ENCODE measurements around the gene SP6.
A peak's percentile ranks its signal among the peaks of the same experiment; 100 is the strongest.

Gene SP6

GRCh38 chr17:47879028-47879585, 28.1 kb upstream of the SP6 start:
- no peak for DNase-seq

- DNase-seq: no peak
Observed at GRCh38 chr17:47878203-47879027, 27.5 kb upstream of the SP6 start.

GRCh38 chr17:47877368-47878034, 26.5 kb upstream of the SP6 start:
- no peak for DNase-seq

- DNase-seq: peak; percentile 80
Observed at GRCh38 chr17:47875011-47875985, 24.3 kb upstream of the SP6 start.

- DNase-seq: no peak
Observed at GRCh38 chr17:47873200-47874090, 22.5 kb upstream of the SP6 start.

GRCh38 chr17:47872651-47873161, 21.7 kb upstream of the SP6 start:
- DNase-seq: peak; percentile 59

- no peak for DNase-seq
Observed at GRCh38 chr17:47872019-47872650, 21.2 kb upstream of the SP6 start.

- DNase-seq: no peak
Observed at GRCh38 chr17:47871048-47871447, 20.1 kb upstream of the SP6 start.

- no peak for DNase-seq
Observed at GRCh38 chr17:47870056-47870455, 19.1 kb upstream of the SP6 start.

GRCh38 chr17:47869114-47869513, 18.2 kb upstream of the SP6 start:
- DNase-seq: no peak

- DNase-seq: no peak
Observed at GRCh38 chr17:47867813-47868533, 17.0 kb upstream of the SP6 start.

GRCh38 chr17:47866941-47867340, 16.0 kb upstream of the SP6 start:
- no peak for DNase-seq

- DNase-seq: no peak
Observed at GRCh38 chr17:47864791-47865216, 13.8 kb upstream of the SP6 start.

GRCh38 chr17:47862621-47863440, 11.9 kb upstream of the SP6 start:
- DNase-seq: no peak

GRCh38 chr17:47860386-47860785, 9.4 kb upstream of the SP6 start:
- no peak for DNase-seq

- no peak for DNase-seq
Observed at GRCh38 chr17:47857551-47858455, 6.8 kb upstream of the SP6 start.

GRCh38 chr17:47856830-47857229, 5.9 kb upstream of the SP6 start:
- no peak for DNase-seq

GRCh38 chr17:47855737-47856136, 4.8 kb upstream of the SP6 start:
- DNase-seq: no peak

Measured in NCI-H526 treated with DMSO at 0.1 percent for 48 hours (cell line).